ENCODE data around the gene TANGO6.

Gene TANGO6

GRCh38 chr16:69005641-69006355 lies 162.5 kb downstream of the TANGO6 start:
- in situ Hi-C loops (cut with MboI; ENCODE audit: low sequenced_read_pairs, unreplicated experiment): no loop called here
- no peak for DNase-seq (ENCODE audit: low spot score)
- no peak for TF ChIP-seq CTCF (IDR thresholded peaks at IDR 0.05; ENCODE audit: borderline replicate concordance, control extremely low read depth, extremely low read depth, insufficient read depth, missing control alignments)

GRCh38 chr16:69012906-69013305 lies 169.6 kb downstream of the TANGO6 start:
- no peak for DNase-seq (ENCODE audit: low spot score)
- in situ Hi-C loops (cut with MboI; ENCODE audit: low sequenced_read_pairs, unreplicated experiment): no loop called here
- TF ChIP-seq CTCF (IDR thresholded peaks at IDR 0.05; ENCODE audit: borderline replicate concordance, control extremely low read depth, extremely low read depth, insufficient read depth, missing control alignments): no peak

GRCh38 chr16:69013991-69014390 lies 170.7 kb downstream of the TANGO6 start:
- TF ChIP-seq CTCF (IDR thresholded peaks at IDR 0.05; ENCODE audit: borderline replicate concordance, control extremely low read depth, extremely low read depth, insufficient read depth, missing control alignments): no peak
- in situ Hi-C loops (cut with MboI; ENCODE audit: low sequenced_read_pairs, unreplicated experiment): no loop called here
- no peak for DNase-seq (ENCODE audit: low spot score)

GRCh38 chr16:69014811-69015210 lies 171.5 kb downstream of the TANGO6 start:
- in situ Hi-C loops (cut with MboI; ENCODE audit: low sequenced_read_pairs, unreplicated experiment): no loop called here

GRCh38 chr16:69017036-69017783 lies 173.9 kb downstream of the TANGO6 start:
- in situ Hi-C loops (cut with MboI; ENCODE audit: low sequenced_read_pairs, unreplicated experiment): no loop called here
- TF ChIP-seq CTCF (IDR thresholded peaks at IDR 0.05; ENCODE audit: borderline replicate concordance, control extremely low read depth, extremely low read depth, insufficient read depth, missing control alignments): no peak
- peak; percentile 25 for DNase-seq (ENCODE audit: low spot score)

More at GRCh38 chr16:69014811-69015210, 171.5 kb downstream of the TANGO6 start:
- no peak for DNase-seq (ENCODE audit: low spot score)
- no peak for TF ChIP-seq CTCF (IDR thresholded peaks at IDR 0.05; ENCODE audit: borderline replicate concordance, control extremely low read depth, extremely low read depth, insufficient read depth, missing control alignments)

GRCh38 chr16:69019811-69020210 lies 176.5 kb downstream of the TANGO6 start:
- TF ChIP-seq CTCF (IDR thresholded peaks at IDR 0.05; ENCODE audit: borderline replicate concordance, control extremely low read depth, extremely low read depth, insufficient read depth, missing control alignments): no peak
- in situ Hi-C loops (cut with MboI; ENCODE audit: low sequenced_read_pairs, unreplicated experiment): no loop called here
- DNase-seq (ENCODE audit: low spot score): no peak

All from GM13976 (cell line).